Gastrocnemius medialis (tissue), 4 donors: ENCODE results near the gene CLPTM1L.

Experiments used
- CTCF ChIP-seq, 5 experiments: fragments of 450-650 bp in 3 of 5; fragments of 200-600 bp in 2 of 5; sonication (generic) in 2 of 5; IDR thresholded peaks in 4 of 5; conservative IDR thresholded peaks in 1 of 5; 1 replicate in 4 of 5; 2 replicates in 1 of 5; pipeline ENCODE4 v1.5.1; 2016 to 2019; ENCODE audit warnings: antibody characterized with exemption in 5 of 5, mild to moderate bottlenecking in 3 of 5, moderate library complexity in 3 of 5
- POLR2A ChIP-seq, 2 donors: fragments of 450-650 bp; IDR thresholded peaks; one replicate each; pipeline ENCODE4 v1.6.1; 2017; ENCODE audit warnings: antibody characterized with exemption in 2 of 2, mild to moderate bottlenecking in 2 of 2, moderate library complexity in 2 of 2

- TF ChIP-seq CTCF (IDR thresholded peaks at IDR 0.05 in 4 of 5, conservative IDR thresholded peaks at IDR 0.05 in 1 of 5) = no peak
- TF ChIP-seq POLR2A (IDR thresholded peaks at IDR 0.05) = no peak
Measured at GRCh38 chr5:1391691-1392090, 46.8 kb upstream of the CLPTM1L start.
